DOHH2 (cell line): ENCODE results near the gene STARD9.

ENCODE experiments used
- H3F3A ChIP-seq: fragments of 200-600 bp; sonication (generic), shearing (Covaris generic); 2 replicates; pipeline ENCODE4 v1.6.0; 2016; ENCODE audit warnings: antibody characterized with exemption, mild to moderate bottlenecking; ENCODE audit not compliant: control insufficient read depth, insufficient read depth
- H3K27ac ChIP-seq: fragments of 200-600 bp; sonication (generic); 2 replicates; pipeline ENCODE4 v1.5.1; 2014; ENCODE audit warnings: low read depth, mild to moderate bottlenecking, low read length, moderate library complexity
- H3K27me3 ChIP-seq: fragments of 200-600 bp; sonication (generic); 2 replicates; pipeline ENCODE4 v1.6.1; 2014; ENCODE audit warnings: mild to moderate bottlenecking, low read length, mixed read lengths; ENCODE audit not compliant: control insufficient read depth
- H3K36me3 ChIP-seq: fragments of 200-600 bp; sonication (generic); 2 replicates; pipeline ENCODE4 v1.6.1; 2014; ENCODE audit warnings: mild to moderate bottlenecking, low read length, moderate library complexity, mixed read lengths; ENCODE audit not compliant: control insufficient read depth
- H3K4me1 ChIP-seq: fragments of 200-600 bp; sonication (generic); 2 replicates; pipeline ENCODE4 v1.6.1; 2014; ENCODE audit warnings: mild to moderate bottlenecking, low read length, mixed read lengths; ENCODE audit not compliant: control insufficient read depth
- H3K4me2 ChIP-seq: fragments of 200-600 bp; sonication (generic); 2 replicates; pipeline ENCODE4 v1.6.0; 2014; ENCODE audit warnings: mild to moderate bottlenecking, low read length, moderate library complexity
- H3K4me3 ChIP-seq: fragments of 200-600 bp; sonication (generic); 2 replicates; pipeline ENCODE4 v1.5.1; 2014; ENCODE audit warnings: mild to moderate bottlenecking, low read length, mixed read lengths
- H3K79me2 ChIP-seq: fragments of 200-600 bp; sonication (generic); 2 replicates; pipeline ENCODE4 v1.6.1; 2014; ENCODE audit warnings: mild to moderate bottlenecking, low read length, mixed read lengths; ENCODE audit not compliant: control insufficient read depth
- H3K9me2 ChIP-seq: fragments of 200-600 bp; sonication (generic); replicated peaks from 2 replicates; pipeline ENCODE4 v1.6.1; 2014; ENCODE audit warnings: mild to moderate bottlenecking, low read length, mixed read lengths; ENCODE audit not compliant: control insufficient read depth
- H3K9me3 ChIP-seq: fragments of 200-600 bp; sonication (generic); 2 replicates; pipeline ENCODE4 v1.6.1; 2014; ENCODE audit warnings: antibody characterized with exemption, low read length, mixed read lengths; ENCODE audit not compliant: control insufficient read depth, insufficient read depth
- H4K20me1 ChIP-seq: fragments of 200-600 bp; sonication (generic); 2 replicates; pipeline ENCODE4 v1.6.0; 2014; ENCODE audit warnings: low read depth, mild to moderate bottlenecking, antibody characterized with exemption, low read length, moderate library complexity; ENCODE audit not compliant: control insufficient read depth, insufficient read depth
- CTCF ChIP-seq: fragments of 200-600 bp; sonication (generic); IDR thresholded peaks from one replicate; pipeline ENCODE4 v1.5.1; 2014; ENCODE audit warnings: antibody characterized with exemption, mild to moderate bottlenecking, low read depth, low read length; ENCODE audit not compliant: poor library complexity, severe bottlenecking
- EZH2phosphoT487 ChIP-seq: fragments of 200-600 bp; sonication (generic); IDR thresholded peaks from 2 replicates; pipeline ENCODE4 v1.6.1; 2017; ENCODE audit warnings: borderline replicate concordance, mild to moderate bottlenecking, antibody characterized with exemption, low read length, moderate library complexity, mixed read lengths

The STARD9 gene

DNA sequence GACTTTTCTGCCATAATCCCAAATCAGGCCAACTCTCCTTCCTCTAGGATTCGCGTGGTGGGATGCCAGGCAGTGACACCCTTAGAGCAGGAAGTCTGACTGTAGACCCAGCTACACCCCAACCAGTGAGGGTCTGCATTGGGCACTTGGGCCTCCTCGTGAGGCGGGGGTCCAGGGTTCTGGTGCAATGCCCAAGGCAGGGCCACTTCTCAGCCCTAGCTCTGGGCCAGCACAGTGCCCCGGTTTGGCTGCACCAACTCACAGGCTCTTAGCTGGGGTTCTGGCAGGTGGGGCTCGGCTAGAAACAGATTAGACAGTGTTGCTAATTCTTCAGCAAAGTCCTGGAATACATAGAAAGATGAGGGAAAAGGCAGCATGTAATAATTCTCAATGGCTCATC is 148.9 kb downstream of the STARD9 start:
- no peaks in the 10 kb centered on the region; the same call in 1 of the 2 replicates for H3F3A ChIP-seq
- H4K20me1 ChIP-seq: no peaks in the 10 kb centered on the region
- H3K9me3 ChIP-seq: no peaks in the 10 kb centered on the region
- H3K27me3 ChIP-seq: no peaks in the 10 kb centered on the region
- no peak overlapping the region for H3K4me2 ChIP-seq
- H3K4me1 ChIP-seq: no peaks in the 10 kb centered on the region
- no peak overlapping the region for H3K27ac ChIP-seq
- TF ChIP-seq EZH2phosphoT487: no peak
- no peak for TF ChIP-seq CTCF
- H3K79me2 ChIP-seq: no peaks in the 10 kb centered on the region
- H3K4me3 ChIP-seq: no peak overlapping the region
- H3K9me2 ChIP-seq: no peaks in the 10 kb centered on the region
- peaks cover 56% of the 10 kb centered on the region for H3K36me3 ChIP-seq

DNA sequence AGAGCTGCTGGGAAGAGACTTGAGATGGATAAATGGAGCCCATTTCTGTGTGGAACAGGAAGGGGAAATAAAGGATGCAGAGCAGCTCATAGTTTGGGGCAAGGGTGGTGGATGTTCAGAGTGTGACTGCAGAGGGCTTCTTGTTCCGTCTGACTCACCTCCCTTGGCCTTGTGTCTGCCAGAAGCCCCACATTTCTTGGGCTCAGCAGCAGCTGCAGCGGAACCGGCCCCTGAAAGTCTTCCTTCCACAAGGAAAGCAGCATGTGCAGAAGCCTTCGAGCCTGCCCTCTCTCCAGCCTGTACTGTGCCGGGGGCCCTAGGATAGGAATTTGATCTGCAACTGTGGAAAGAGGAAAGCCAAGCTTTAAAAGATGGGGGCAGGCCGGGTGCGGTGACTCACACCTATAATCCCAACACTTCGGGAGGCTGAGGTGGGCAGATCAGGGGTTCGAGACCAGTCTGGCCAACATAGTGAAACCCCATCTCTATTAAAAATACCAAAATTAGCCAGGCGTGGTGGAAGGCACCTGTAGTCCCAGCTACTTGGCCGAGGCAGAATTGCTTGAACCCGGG is 150.0 kb downstream of the STARD9 start:
- H3K9me3 ChIP-seq: no peaks in the 10 kb centered on the region
- no peak overlapping the region for H3K4me3 ChIP-seq
- no peaks in the 10 kb centered on the region for H3K27me3 ChIP-seq
- peaks cover 63% of the 10 kb centered on the region for H3K36me3 ChIP-seq
- H3K4me1 ChIP-seq: no peaks in the 10 kb centered on the region
- H3F3A ChIP-seq: no peaks in the 10 kb centered on the region; the same call in 1 of the 2 replicates
- no peaks in the 10 kb centered on the region for H3K79me2 ChIP-seq
- no peak for TF ChIP-seq EZH2phosphoT487
- no peak for TF ChIP-seq CTCF
- H3K9me2 ChIP-seq: no peaks in the 10 kb centered on the region
- H3K27ac ChIP-seq: no peak overlapping the region
- no peaks in the 10 kb centered on the region for H4K20me1 ChIP-seq
- no peak overlapping the region for H3K4me2 ChIP-seq

GRCh38 chr15:42726114-42726513 is 150.7 kb downstream of the STARD9 start:
- Histone ChIP-seq H4K20me1 (no peaks in the 10 kb centered on the region), H3K9me3 (no peaks in the 10 kb centered on the region), H3K27ac (no peak overlapping the region), H3K79me2 (no peaks in the 10 kb centered on the region), H3K27me3 (no peaks in the 10 kb centered on the region), H3K9me2 (no peaks in the 10 kb centered on the region), H3K4me3 (no peak overlapping the region), H3K4me1 (no peaks in the 10 kb centered on the region), H3K4me2 (no peak overlapping the region), H3K36me3 (peaks cover 66% of the 10 kb centered on the region), H3F3A (no peaks in the 10 kb centered on the region; the same call in 1 of the 2 replicates)
- no peak for TF ChIP-seq EZH2phosphoT487
- no peak for TF ChIP-seq CTCF
